ENCODE measurements around the gene RFT1. TPM values are rescaled to one million over a fixed set of nuclear protein-coding genes. Genes with fewer than 3 reads are reported as not detected.

Gene RFT1
- total RNA-seq (10 to 100 TPM; 12.1 to 25.6 (median 17.8) TPM), polyA plus RNA-seq (1 to 10 TPM; 6.0 to 8.9 (median 8.1) TPM)
- long read RNA-seq, donor 1, full-length matches to known transcripts = 6 of 6 reads
- long read RNA-seq, donor 1, partial matches to known transcripts = 0 of 6 reads
- long read RNA-seq, donor 1, other reads (novel, unspliced or antisense) = 0 of 6 reads
- long read RNA-seq, donor 2, full-length matches to known transcripts = 6 of 6 reads
- long read RNA-seq, donor 2, partial matches to known transcripts = 0 of 6 reads
- long read RNA-seq, donor 2, other reads (novel, unspliced or antisense) = 0 of 6 reads

- peak; percentile 95 to 96 (median 95) for TF ChIP-seq POLR2AphosphoS5 (IDR thresholded peaks at IDR 0.05)
- TF ChIP-seq CTCF (IDR thresholded peaks at IDR 0.05 in 8 of 11, conservative IDR thresholded peaks at IDR 0.05 in 3 of 11) = peak in 5 of 11 experiments; percentile 14 to 44 (median 30)
- TF ChIP-seq POLR2A (IDR thresholded peaks at IDR 0.05) = peak in 2 of 3 donors; percentile 41 to 53
- Histone ChIP-seq H3K9me3 (no peaks in the 10 kb centered on the region), H3K4me1 (peaks cover 9 to 74% (median 46%) of the 10 kb centered on the region in 6 donors), H3K27ac (peak within 1 kb of the TSS; percentile 91 to 96 (median 94)), H3K27me3 (replicated peaks in 1 of 7) (no peaks in the 10 kb centered on the region), H3K36me3 (peaks cover 0 to 26% (median 8%) of the 10 kb centered on the region in 6 donors), H3K4me3 (peak within 1 kb of the TSS; percentile 84 to 98 (median 90))
- peak; percentile 99 for DNase-seq
- intact Hi-C loops (cut with DNase I; ENCODE audit: low total_unique reads) = no loop called here
- WGBS, 5 donors = 1 to 2% (median 1%) methylated on average over 30 to 41 of the region's 41 CpGs
These were observed at the start of gene RFT1 for GRCh38 chr3:53130179-53131061. Gene RFT1 (minus strand): TSS chr3:53130435. CDS start chr3:53130400, 35 bp downstream.

- Histone ChIP-seq H3K4me3 (no peak overlapping the region), H3K4me1 (peaks cover 5 to 71% (median 59%) of the 10 kb centered on the region in 6 donors), H3K36me3 (peaks cover 0 to 100% (median 61%) of the 10 kb centered on the region in 6 donors), H3K9me3 (no peaks in the 10 kb centered on the region), H3K27ac (peak overlapping the region in 3 of 8 donors; percentile 51 to 74 (median 64)), H3K27me3 (replicated peaks in 1 of 7) (no peaks in the 10 kb centered on the region)
- DNase-seq = peak; percentile 65
- intact Hi-C loops (cut with DNase I; ENCODE audit: low total_unique reads) = no loop called here
- WGBS, 5 donors = 92 to 96% (median 93%) methylated on average over 17 to 20 of the region's 20 CpGs
- no peak for TF ChIP-seq CTCF (IDR thresholded peaks at IDR 0.05 in 8 of 11, conservative IDR thresholded peaks at IDR 0.05 in 3 of 11)
- TF ChIP-seq POLR2AphosphoS5 (IDR thresholded peaks at IDR 0.05) = peak in 1 of 3 donors; percentile 67
- no peak for TF ChIP-seq POLR2A (IDR thresholded peaks at IDR 0.05)
These were observed 49.3 kb upstream of the RFT1 start for GRCh38 chr3:53179580-53179979.

GRCh38 chr3:53178246-53178645 lies 48.0 kb upstream of the RFT1 start:
- DNase-seq = no peak
- intact Hi-C loops (cut with DNase I; ENCODE audit: low total_unique reads) = no loop called here
- H3K36me3 ChIP-seq = peaks cover 0 to 100% (median 52%) of the 10 kb centered on the region in 6 donors
- WGBS, 5 donors = 94 to 98% (median 97%) methylated on average over 13 to 15 of the region's 15 CpGs
- TF ChIP-seq POLR2A (IDR thresholded peaks at IDR 0.05) = no peak
- peak in 1 of 3 donors; percentile 52 for TF ChIP-seq POLR2AphosphoS5 (IDR thresholded peaks at IDR 0.05)
- H3K4me3 ChIP-seq = no peak overlapping the region
- peaks cover 9 to 84% (median 73%) of the 10 kb centered on the region in 6 donors for H3K4me1 ChIP-seq
- H3K9me3 ChIP-seq = no peaks in the 10 kb centered on the region
- no peaks in the 10 kb centered on the region for H3K27me3 ChIP-seq (replicated peaks in 1 of 7)
- peak overlapping the region in 2 of 8 donors; percentile 24 to 51 for H3K27ac ChIP-seq

- Histone ChIP-seq H3K4me3 (no peak overlapping the region), H3K27me3 (replicated peaks in 1 of 7) (no peaks in the 10 kb centered on the region), H3K36me3 (peaks cover 0 to 92% (median 28%) of the 10 kb centered on the region in 6 donors), H3K4me1 (peaks cover 30 to 98% (median 90%) of the 10 kb centered on the region in 6 donors), H3K27ac (peak overlapping the region in 1 of 8 donors; percentile 96), H3K9me3 (no peaks in the 10 kb centered on the region)
- intact Hi-C loops (cut with DNase I; ENCODE audit: low total_unique reads) = no loop called here
- 77 to 92% (median 85%) methylated on average over 8 to 9 of the region's 9 CpGs for WGBS, 5 donors
- no peak for DNase-seq
- peak in 1 of 3 donors; percentile 45 for TF ChIP-seq POLR2AphosphoS5 (IDR thresholded peaks at IDR 0.05)
- no peak for TF ChIP-seq POLR2A (IDR thresholded peaks at IDR 0.05)
- no peak for TF ChIP-seq CTCF (IDR thresholded peaks at IDR 0.05 in 8 of 11, conservative IDR thresholded peaks at IDR 0.05 in 3 of 11)
These were observed 45.6 kb upstream of the RFT1 start for GRCh38 chr3:53175613-53176540.

All from spleen (tissue), 13 donors.